RWPE1 (cell line): ENCODE results near the gene ANKRD63.

ENCODE experiments used
- CTCF ChIA-PET: fragments of 350-600 bp; sonication (Branson Sonifier 250); formaldehyde crosslinking; extraction: SDS; loops from one replicate; lab custom pipeline; 2021; lab: Yijun Ruan, JAX
- POLR2A ChIA-PET: fragments of 400-600 bp; formaldehyde crosslinking; extraction: SDS; loops from one replicate; lab custom pipeline; 2020; ENCODE audit warnings: antibody characterized with exemption; ENCODE audit not compliant: low non-redundant PET; lab: Yijun Ruan, JAX
- DNase-seq: peaks from one replicate; pipeline ENCODE4 v3.0.0; 2012; ENCODE audit warnings: low spot score
- H3K27ac ChIP-seq: fragments of 450-650 bp; 2 replicates; pipeline ENCODE4 v1.5.1; 2017
- TF ChIP-seq, protein P1 (sequence below): fragments of 450-650 bp; conservative IDR thresholded peaks from 2 replicates; pipeline ENCODE4 v1.5.1; 2017; ENCODE audit warnings: low read depth, mild to moderate bottlenecking

Gene ANKRD63

GRCh38 chr15:40278026-40278425, 4.8 kb downstream of the ANKRD63 start:
- no peak for DNase-seq
- POLR2A ChIA-PET: no interaction called here
- H3K27ac ChIP-seq: no peak overlapping the region
- TF ChIP-seq, protein P1, sequence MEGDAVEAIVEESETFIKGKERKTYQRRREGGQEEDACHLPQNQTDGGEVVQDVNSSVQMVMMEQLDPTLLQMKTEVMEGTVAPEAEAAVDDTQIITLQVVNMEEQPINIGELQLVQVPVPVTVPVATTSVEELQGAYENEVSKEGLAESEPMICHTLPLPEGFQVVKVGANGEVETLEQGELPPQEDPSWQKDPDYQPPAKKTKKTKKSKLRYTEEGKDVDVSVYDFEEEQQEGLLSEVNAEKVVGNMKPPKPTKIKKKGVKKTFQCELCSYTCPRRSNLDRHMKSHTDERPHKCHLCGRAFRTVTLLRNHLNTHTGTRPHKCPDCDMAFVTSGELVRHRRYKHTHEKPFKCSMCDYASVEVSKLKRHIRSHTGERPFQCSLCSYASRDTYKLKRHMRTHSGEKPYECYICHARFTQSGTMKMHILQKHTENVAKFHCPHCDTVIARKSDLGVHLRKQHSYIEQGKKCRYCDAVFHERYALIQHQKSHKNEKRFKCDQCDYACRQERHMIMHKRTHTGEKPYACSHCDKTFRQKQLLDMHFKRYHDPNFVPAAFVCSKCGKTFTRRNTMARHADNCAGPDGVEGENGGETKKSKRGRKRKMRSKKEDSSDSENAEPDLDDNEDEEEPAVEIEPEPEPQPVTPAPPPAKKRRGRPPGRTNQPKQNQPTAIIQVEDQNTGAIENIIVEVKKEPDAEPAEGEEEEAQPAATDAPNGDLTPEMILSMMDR: no peak
- CTCF ChIA-PET: interaction anchor here (0.9 to 1.4 kb wide), 2 partner anchors 39 to 60 kb away, joined by 3 to 13 read pairs; partner anchors contain the start of gene PAK6

GRCh38 chr15:40277471-40277870, 5.4 kb downstream of the ANKRD63 start:
- no peak overlapping the region for H3K27ac ChIP-seq
- ChIA-PET POLR2A (no interaction called here), CTCF (interaction anchor here (0.7 kb wide), 1 partner anchor 487 kb away, joined by 3 read pairs; no protein-coding TSS in a partner anchor)
- TF ChIP-seq, protein P1: no peak
- DNase-seq: no peak

DNA sequence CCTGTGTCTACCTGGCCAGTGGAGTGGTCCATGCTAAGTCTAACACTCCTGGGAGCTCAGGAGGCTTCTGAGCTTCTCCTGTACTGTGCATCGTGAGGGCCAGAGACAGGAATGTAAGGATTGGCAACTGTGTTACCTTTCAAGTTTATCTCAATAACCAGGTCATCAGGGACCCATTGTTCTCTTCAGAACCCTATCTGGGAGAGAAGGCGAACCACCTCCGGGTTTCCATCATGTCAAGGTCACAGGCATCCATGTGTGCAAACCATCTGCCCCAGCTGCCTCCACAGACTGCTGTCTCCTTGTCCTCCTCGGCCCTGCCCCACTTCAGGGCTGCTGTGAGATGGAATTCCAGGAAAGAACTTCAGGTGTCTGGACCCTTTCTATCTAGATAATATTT, 5.9 kb downstream of the ANKRD63 start:
- no peak overlapping the region for H3K27ac ChIP-seq
- ChIA-PET POLR2A (no interaction called here), CTCF (interaction anchor here (0.7 to 4.5 kb wide), 3 partner anchors 37 to 520 kb away, joined by 3 to 50 read pairs (median 3); partner anchors contain the start of gene PAK6)
- DNase-seq: no peak
- TF ChIP-seq, protein P1: no peak

GRCh38 chr15:40275954-40276353, 6.9 kb downstream of the ANKRD63 start:
- TF ChIP-seq, protein P1: no peak
- no peak overlapping the region for H3K27ac ChIP-seq
- ChIA-PET CTCF (interaction anchor here (1.6 to 4.5 kb wide), 2 partner anchors 36 to 64 kb away, joined by 4 to 50 read pairs; partner anchors contain the start of gene PAK6), POLR2A (no interaction called here)
- DNase-seq: no peak

DNA sequence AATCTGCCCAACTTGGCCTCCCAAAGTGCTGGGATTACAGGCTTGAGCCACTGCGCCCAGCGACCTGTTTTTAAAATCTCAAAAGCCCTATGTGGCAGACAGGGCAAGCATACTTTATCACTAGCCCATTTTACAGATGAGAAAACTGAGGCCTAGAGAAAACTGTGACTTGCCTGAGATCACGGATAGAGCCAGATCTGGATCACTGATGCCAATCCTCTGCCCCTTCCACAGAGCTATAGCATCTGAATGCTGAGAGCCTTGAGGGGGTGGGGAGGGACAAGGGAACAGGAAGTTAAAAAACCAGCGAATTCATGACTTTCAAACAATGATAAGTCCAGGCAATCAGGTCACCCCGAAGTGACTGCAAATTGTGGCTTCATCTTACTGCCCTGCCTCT, 7.3 kb downstream of the ANKRD63 start:
- CTCF ChIA-PET: interaction anchor here (0.8 to 7.0 kb wide), 7 partner anchors 28 to 88 kb away, joined by 3 to 112 read pairs (median 6); partner anchors contain the start of gene PAK6
- DNase-seq: no peak

DNA sequence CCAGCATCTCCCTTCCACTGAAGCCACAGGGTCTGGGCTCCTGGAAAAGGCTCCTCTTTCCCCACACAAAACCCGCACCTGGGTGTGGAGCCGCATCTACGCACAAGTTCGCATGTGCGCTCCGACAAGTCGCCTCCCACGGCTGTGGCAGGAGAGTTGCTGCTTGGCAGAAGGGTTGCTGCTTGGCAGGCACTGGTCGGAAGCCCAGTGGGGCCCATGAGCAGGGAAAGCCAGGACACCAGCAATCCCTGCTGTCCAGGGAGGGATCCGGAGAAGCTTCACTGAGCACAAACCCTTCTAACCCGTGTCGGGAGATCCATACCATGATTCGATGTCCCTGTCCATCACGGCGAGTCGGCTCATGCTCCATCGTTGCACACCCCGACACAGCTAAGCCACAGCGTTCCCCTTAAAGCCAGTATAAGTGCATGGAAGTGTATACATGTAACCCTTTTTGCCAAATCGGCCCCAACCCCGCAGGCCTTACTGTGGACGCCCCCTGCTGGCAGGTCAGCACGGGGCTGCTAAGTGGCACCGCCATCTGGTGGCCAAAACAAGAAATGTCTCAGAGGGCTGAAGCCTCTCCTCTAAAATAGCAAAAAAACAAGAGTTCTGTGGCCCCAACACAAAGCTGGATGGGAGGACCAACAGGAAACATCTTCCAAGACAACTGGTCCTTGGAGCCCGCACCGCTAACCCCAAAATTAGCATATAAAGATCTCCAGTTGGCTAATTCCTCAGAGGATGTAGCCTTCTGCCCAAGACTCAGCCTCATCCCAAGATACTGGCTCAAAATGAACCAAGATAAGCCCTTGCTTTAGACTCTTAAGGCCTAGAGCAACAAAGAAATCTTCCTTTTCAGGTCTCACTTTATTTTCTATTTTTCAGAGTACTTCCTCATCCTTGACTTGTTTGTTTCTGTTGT, 8.3 kb downstream of the ANKRD63 start:
- POLR2A ChIA-PET: no interaction called here
- DNase-seq: peak; percentile 71
- TF ChIP-seq, protein P1: peak; percentile 100
- CTCF ChIA-PET: interaction anchor here (0.6 to 7.0 kb wide), 37 partner anchors 8 to 242 kb away, joined by 3 to 112 read pairs (median 5); partner anchors contain the start of genes ANKRD63 and PAK6
- H3K27ac ChIP-seq: peak overlapping the region; percentile 22

More for the DNA sequence above, 7.3 kb downstream of the ANKRD63 start:
- POLR2A ChIA-PET: no interaction called here
- TF ChIP-seq, protein P1: no peak
- no peak overlapping the region for H3K27ac ChIP-seq
